ENCODE measurements around the gene C20orf173. TPM values are rescaled to one million over a fixed set of nuclear protein-coding genes. Genes with fewer than 3 reads are reported as not detected.

The C20orf173 gene
- total RNA-seq, 2 donors from 2014 or later: not detected

GRCh38 chr20:35517125-35517524 is 12.3 kb downstream of the C20orf173 start:
- no peaks in the 10 kb centered on the region for H3K36me3 ChIP-seq (replicated peaks in 1 of 2; ENCODE audit: insufficient read depth in 1 of 2, low read depth in 2 of 2)
- no peak overlapping the region for H3K4me3 ChIP-seq
- no peaks in the 10 kb centered on the region for H3K4me1 ChIP-seq
- no peak overlapping the region for H3K27ac ChIP-seq
- WGBS, 2 donors: 15 to 29% methylated on average over 1 of the region's 1 CpG
- intact Hi-C loops (cut with DNase I): no loop called here
- H3K27me3 ChIP-seq: no peaks in the 10 kb centered on the region
- DNase-seq (no peak), ATAC-seq (no peak)
- TF ChIP-seq CTCF (IDR thresholded peaks at IDR 0.05): no peak
- TF ChIP-seq POLR2A (IDR thresholded peaks at IDR 0.05): no peak
- no peaks in the 10 kb centered on the region for H3K9me3 ChIP-seq

DNA sequence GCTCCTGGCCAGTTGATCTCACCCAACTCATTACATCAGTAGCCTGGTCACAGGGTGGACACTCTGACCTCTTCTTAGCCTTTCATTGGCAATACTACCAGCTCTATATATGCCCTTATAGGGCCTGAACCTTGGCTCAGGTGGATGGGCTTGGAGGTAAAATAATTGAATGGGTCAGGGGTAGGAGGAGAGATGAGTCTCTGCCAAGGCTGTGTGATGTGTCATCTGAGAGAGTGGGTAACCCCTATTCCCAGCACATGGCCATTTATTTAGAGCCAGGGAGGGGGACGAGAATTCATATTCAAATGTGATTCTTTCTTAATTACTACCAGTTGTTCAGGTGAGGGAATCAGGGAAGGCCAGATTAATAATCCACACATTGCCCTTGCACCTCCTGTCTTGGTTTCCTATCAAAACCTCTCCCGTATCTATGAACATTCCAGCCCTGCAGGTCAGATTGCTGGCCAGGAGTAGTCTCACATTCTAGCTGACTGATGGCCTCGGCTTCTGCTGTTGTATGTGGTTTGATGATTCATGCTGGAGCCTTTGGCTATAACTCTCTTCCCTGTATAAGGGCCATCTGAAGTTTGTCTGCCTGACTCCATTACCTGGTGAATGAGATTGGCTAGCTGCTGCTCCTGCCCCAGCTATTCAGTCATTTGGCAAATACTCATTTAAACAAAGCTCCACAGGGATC is 13.4 kb downstream of the C20orf173 start:
- intact Hi-C loops (cut with DNase I): no loop called here

DNA sequence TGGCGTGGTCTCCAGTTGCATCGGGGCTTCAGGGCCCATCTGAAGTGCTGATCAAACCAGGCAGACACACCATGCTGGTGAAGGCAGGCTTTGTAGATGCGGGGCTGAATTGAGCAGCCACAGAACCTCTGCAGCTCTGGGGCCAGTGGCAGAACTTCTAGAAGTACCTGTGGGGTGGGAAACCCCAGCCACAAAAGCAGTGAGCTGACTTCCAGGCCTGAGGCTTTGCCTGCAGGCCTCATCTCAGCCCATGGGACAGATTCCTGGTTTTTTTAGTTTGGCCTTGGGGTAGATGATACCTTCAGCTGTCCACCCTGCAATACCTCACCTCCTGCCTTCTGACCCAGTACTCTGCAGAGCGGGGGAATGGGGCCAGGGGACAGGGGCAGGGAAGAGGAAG is 14.1 kb downstream of the C20orf173 start:
- H3K4me3 ChIP-seq: no peak overlapping the region
- no peaks in the 10 kb centered on the region for H3K4me1 ChIP-seq
- TF ChIP-seq CTCF (IDR thresholded peaks at IDR 0.05) (no peak), POLR2A (IDR thresholded peaks at IDR 0.05) (no peak)
- intact Hi-C loops (cut with DNase I): no loop called here
- no peaks in the 10 kb centered on the region for H3K27me3 ChIP-seq
- WGBS, 2 donors: 94 to 100% methylated on average over 2 to 4 of the region's 4 CpGs
- DNase-seq: no peak
- ATAC-seq: no peak
- H3K36me3 ChIP-seq (replicated peaks in 1 of 2; ENCODE audit: insufficient read depth in 1 of 2, low read depth in 2 of 2): peaks cover 0 to 3% of the 10 kb centered on the region in 2 donors
- no peak overlapping the region for H3K27ac ChIP-seq
- H3K9me3 ChIP-seq: no peaks in the 10 kb centered on the region

More for the DNA sequence above, 13.4 kb downstream of the C20orf173 start:
- Histone ChIP-seq H3K27ac (no peak overlapping the region), H3K36me3 (replicated peaks in 1 of 2; ENCODE audit: insufficient read depth in 1 of 2, low read depth in 2 of 2) (peaks cover 0 to 2% of the 10 kb centered on the region in 2 donors), H3K4me3 (no peak overlapping the region), H3K9me3 (no peaks in the 10 kb centered on the region), H3K4me1 (no peaks in the 10 kb centered on the region), H3K27me3 (no peaks in the 10 kb centered on the region)
- DNase-seq (peak in 1 of 4 donors; percentile 7), ATAC-seq (peak; percentile 28)
- TF ChIP-seq POLR2A (IDR thresholded peaks at IDR 0.05) (no peak), CTCF (IDR thresholded peaks at IDR 0.05) (no peak)
- WGBS, 2 donors: 59 to 65% methylated on average over 3 of the region's 3 CpGs

- peaks cover 0 to 8% of the 10 kb centered on the region in 2 donors for H3K36me3 ChIP-seq (replicated peaks in 1 of 2; ENCODE audit: insufficient read depth in 1 of 2, low read depth in 2 of 2)
- no peaks in the 10 kb centered on the region for H3K4me1 ChIP-seq
- intact Hi-C loops (cut with DNase I): no loop called here
- no peaks in the 10 kb centered on the region for H3K9me3 ChIP-seq
- TF ChIP-seq POLR2A (IDR thresholded peaks at IDR 0.05) (no peak), CTCF (IDR thresholded peaks at IDR 0.05) (no peak)
- no peaks in the 10 kb centered on the region for H3K27me3 ChIP-seq
- 81% methylated on average over 8 to 11 of the region's 11 CpGs for WGBS, 2 donors
- DNase-seq: no peak
- no peak overlapping the region for H3K27ac ChIP-seq
- ATAC-seq: no peak
- no peak overlapping the region for H3K4me3 ChIP-seq
Measured at GRCh38 chr20:35514371-35514932, 15.0 kb downstream of the C20orf173 start.
